ENCODE results near the gene ALDH16A1. TPM values are rescaled to one million over a fixed set of nuclear protein-coding genes. Genes with fewer than 3 reads are reported as not detected.
"Not testable (repeated sequence)": the region's sequence is repeated elsewhere in the genome, so short reads cannot be mapped to it uniquely, and the experiment has no call there.

The ALDH16A1 gene
- total and polyA plus RNA-seq, 9 donors: 0.93 to 24.2 (median 20.2) TPM

DNA sequence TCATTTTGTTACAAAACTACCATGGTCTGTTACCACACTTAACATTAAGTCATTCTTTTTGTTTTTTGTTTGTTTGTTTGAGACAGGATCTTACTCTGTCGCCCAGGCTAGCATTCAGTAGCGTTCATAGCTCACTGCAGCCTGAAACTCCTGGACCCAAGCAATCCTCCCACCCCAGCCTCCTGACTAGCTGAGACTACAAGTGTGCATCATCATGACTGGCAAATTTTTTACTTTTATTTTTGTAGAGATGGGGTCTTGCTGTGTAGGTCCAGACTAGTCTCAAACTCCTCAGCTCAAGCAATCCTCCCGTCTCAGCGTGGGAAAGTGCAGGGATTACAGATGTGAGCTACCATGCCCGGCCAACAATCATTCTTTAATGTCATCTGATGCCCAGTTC, 3.3 kb downstream of the ALDH16A1 start:
- intact Hi-C loops (cut with DNase I): no loop called here
- WGBS, 3 donors: 16 to 37% (median 25%) methylated on average over 5 of the region's 5 CpGs
- H3K36me3 ChIP-seq: no peaks in the 10 kb centered on the region
- H3K27ac ChIP-seq: peak overlapping the region in 1 of 2 donors; percentile 21
- DNase-seq: no peak
- H3K4me3 ChIP-seq: no peak overlapping the region
- no peaks in the 10 kb centered on the region for H3K27me3 ChIP-seq
- H3K4me1 ChIP-seq (ENCODE audit: insufficient read depth): no peaks in the 10 kb centered on the region
- no peaks in the 10 kb centered on the region for H3K9me3 ChIP-seq
- no peak for TF ChIP-seq EP300 (IDR thresholded peaks at IDR 0.05)
- no peak for TF ChIP-seq POLR2A (IDR thresholded peaks at IDR 0.05)
- TF ChIP-seq, protein P1, sequence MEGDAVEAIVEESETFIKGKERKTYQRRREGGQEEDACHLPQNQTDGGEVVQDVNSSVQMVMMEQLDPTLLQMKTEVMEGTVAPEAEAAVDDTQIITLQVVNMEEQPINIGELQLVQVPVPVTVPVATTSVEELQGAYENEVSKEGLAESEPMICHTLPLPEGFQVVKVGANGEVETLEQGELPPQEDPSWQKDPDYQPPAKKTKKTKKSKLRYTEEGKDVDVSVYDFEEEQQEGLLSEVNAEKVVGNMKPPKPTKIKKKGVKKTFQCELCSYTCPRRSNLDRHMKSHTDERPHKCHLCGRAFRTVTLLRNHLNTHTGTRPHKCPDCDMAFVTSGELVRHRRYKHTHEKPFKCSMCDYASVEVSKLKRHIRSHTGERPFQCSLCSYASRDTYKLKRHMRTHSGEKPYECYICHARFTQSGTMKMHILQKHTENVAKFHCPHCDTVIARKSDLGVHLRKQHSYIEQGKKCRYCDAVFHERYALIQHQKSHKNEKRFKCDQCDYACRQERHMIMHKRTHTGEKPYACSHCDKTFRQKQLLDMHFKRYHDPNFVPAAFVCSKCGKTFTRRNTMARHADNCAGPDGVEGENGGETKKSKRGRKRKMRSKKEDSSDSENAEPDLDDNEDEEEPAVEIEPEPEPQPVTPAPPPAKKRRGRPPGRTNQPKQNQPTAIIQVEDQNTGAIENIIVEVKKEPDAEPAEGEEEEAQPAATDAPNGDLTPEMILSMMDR (IDR thresholded peaks at IDR 0.05): no peak

- DNase-seq: no peak
- WGBS, 3 donors: 85 to 92% (median 88%) methylated on average over 5 of the region's 5 CpGs
- Histone ChIP-seq H3K36me3 (no peaks in the 10 kb centered on the region), H3K27ac (no peak overlapping the region), H3K27me3 (no peaks in the 10 kb centered on the region), H3K4me1 (ENCODE audit: insufficient read depth) (no peaks in the 10 kb centered on the region), H3K4me3 (no peak overlapping the region), H3K9me3 (no peaks in the 10 kb centered on the region)
- intact Hi-C loops (cut with DNase I): no loop called here
- TF ChIP-seq, protein P1 (IDR thresholded peaks at IDR 0.05): no peak
- TF ChIP-seq EP300 (IDR thresholded peaks at IDR 0.05): no peak
- TF ChIP-seq POLR2A (IDR thresholded peaks at IDR 0.05): no peak
Observed at GRCh38 chr19:49458567-49458903, 5.5 kb downstream of the ALDH16A1 start.

- 88 to 92% (median 89%) methylated on average over 12 of the region's 12 CpGs for WGBS, 3 donors
- Histone ChIP-seq H3K27ac (no peak overlapping the region), H3K4me3 (no peak overlapping the region), H3K9me3 (no peaks in the 10 kb centered on the region), H3K27me3 (no peaks in the 10 kb centered on the region), H3K36me3 (no peaks in the 10 kb centered on the region), H3K4me1 (ENCODE audit: insufficient read depth) (no peaks in the 10 kb centered on the region)
- intact Hi-C loops (cut with DNase I): no loop called here
- TF ChIP-seq EP300 (IDR thresholded peaks at IDR 0.05) (no peak), POLR2A (IDR thresholded peaks at IDR 0.05) (no peak)
- TF ChIP-seq, protein P1 (IDR thresholded peaks at IDR 0.05): no peak
- DNase-seq: no peak
Observed at GRCh38 chr19:49459388-49459787, 6.4 kb downstream of the ALDH16A1 start.

- H3K27ac ChIP-seq; intact Hi-C loops (cut with DNase I); H3K4me3 ChIP-seq; H3K36me3 ChIP-seq; H3K9me3 ChIP-seq; H3K4me1 ChIP-seq (ENCODE audit: insufficient read depth); H3K27me3 ChIP-seq; DNase-seq: not testable (repeated sequence)
- 0% methylated on average over 1 of the region's 1 CpG; no CpG with 5 or more reads in 2 of the 3 donors for WGBS, 3 donors
Observed at GRCh38 chr19:49461130-49461529, 8.1 kb downstream of the ALDH16A1 start.

GRCh38 chr19:49461656-49462055, 8.6 kb downstream of the ALDH16A1 start:
- Histone ChIP-seq H3K27ac (no peak overlapping the region), H3K4me1 (ENCODE audit: insufficient read depth) (no peaks in the 10 kb centered on the region), H3K9me3 (no peaks in the 10 kb centered on the region), H3K27me3 (no peaks in the 10 kb centered on the region), H3K4me3 (no peak overlapping the region), H3K36me3 (no peaks in the 10 kb centered on the region)
- TF ChIP-seq POLR2A (IDR thresholded peaks at IDR 0.05): no peak
- no peak for TF ChIP-seq EP300 (IDR thresholded peaks at IDR 0.05)
- TF ChIP-seq, protein P1 (IDR thresholded peaks at IDR 0.05): no peak
- no peak for DNase-seq
- intact Hi-C loops (cut with DNase I): no loop called here
- 97% methylated on average over 34 to 37 of the region's 37 CpGs for WGBS, 3 donors
